SK-N-MC (cell line): ENCODE results near the gene AFF3.

Source experiments
- DNase-seq: peaks from one replicate; pipeline ENCODE4 v3.0.0-alpha.2; 2011; ENCODE audit warnings: low read depth, low spot score
- H3K27ac ChIP-seq: fragments of 200-600 bp; sonication (generic); 2 replicates; pipeline ENCODE4 v1.5.1; 2016; ENCODE audit warnings: mixed run types
- H3K36me3 ChIP-seq: fragments of 200-600 bp; sonication (generic); 2 replicates; pipeline ENCODE4 v1.6.1; 2017; ENCODE audit warnings: antibody characterized with exemption, low read length, mixed read lengths; ENCODE audit not compliant: insufficient read depth
- H3K4me3 ChIP-seq: fragments of 200-600 bp; sonication (generic); 2 replicates; pipeline ENCODE4 v1.5.1; 2016
- H3K9ac ChIP-seq: fragments of 200-600 bp; sonication (generic); 2 replicates; pipeline ENCODE4 v1.8.0; 2017; ENCODE audit warnings: mixed run types, mixed read lengths; ENCODE audit not compliant: insufficient read length
- H3K9me3 ChIP-seq: fragments of 200-600 bp; sonication (generic); 2 replicates; pipeline ENCODE4 v1.6.1; 2017; ENCODE audit warnings: low read depth, mild to moderate bottlenecking, antibody characterized with exemption, low read length, moderate library complexity, mixed read lengths
- EZH2 ChIP-seq: fragments of 200-600 bp; sonication (generic); IDR thresholded peaks from one replicate; pipeline ENCODE4 v1.6.1; 2017; ENCODE audit warnings: antibody characterized with exemption
- FOXP2 ChIP-seq: optimal IDR thresholded peaks from 2 replicates; pipeline ENCODE3; 2011; ENCODE audit warnings: mild to moderate bottlenecking, moderate library complexity; ENCODE audit not compliant: insufficient read depth; ENCODE audit errors: extremely low read length, control extremely low read depth
- POLR2AphosphoS5 ChIP-seq: IDR thresholded peaks from 2 replicates; pipeline ENCODE4 v1.6.1; 2012; ENCODE audit warnings: mild to moderate bottlenecking, low read depth, low read length, borderline replicate concordance

AFF3 gene

DNA sequence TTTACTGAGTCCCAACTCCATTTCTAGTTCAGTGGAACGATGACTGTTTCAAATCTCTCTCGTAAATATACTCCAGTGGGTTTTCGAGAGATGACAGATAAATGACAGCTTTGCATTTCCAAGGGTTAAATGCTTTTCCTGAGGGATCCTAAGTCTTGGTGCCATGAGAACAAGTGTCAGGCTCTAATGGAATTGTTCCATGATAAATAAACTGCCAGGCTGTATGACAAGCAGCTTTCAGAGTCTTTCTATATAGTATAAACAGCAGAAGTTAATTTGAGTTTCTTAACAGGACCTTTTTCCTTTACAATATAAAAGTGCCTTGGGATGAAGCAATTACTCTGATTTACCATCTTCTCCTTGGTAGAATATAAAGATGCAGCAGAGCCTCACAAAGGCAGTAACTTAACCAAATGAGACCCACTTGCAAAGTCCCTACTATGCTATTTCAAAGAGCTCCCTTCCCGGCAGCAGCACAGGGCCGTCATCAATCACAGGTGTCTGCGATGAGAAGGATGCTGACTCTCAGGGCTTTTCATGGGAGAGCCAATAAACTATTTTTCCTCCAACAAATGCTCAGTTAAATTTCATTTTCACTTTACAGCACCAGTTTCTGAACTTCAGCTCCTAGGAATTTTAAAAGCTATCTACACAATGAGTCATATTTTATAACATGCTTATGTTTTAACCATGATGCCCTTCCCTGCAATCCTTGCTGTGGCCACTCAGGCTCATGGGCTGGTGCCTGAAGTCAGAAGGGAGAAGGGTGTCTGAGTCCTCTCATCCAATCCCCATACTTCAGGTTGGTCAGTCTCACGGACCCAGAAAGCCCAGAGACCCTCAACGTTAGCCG is 123.8 kb downstream of the AFF3 start:
- Histone ChIP-seq H3K9ac (no peak overlapping the region), H3K9me3 (no peaks in the 10 kb centered on the region), H3K36me3 (no peaks in the 10 kb centered on the region), H3K27ac (no peak overlapping the region), H3K4me3 (no peak overlapping the region)
- TF ChIP-seq EZH2 (no peak), FOXP2 (no peak), POLR2AphosphoS5 (no peak)
- DNase-seq = no peak

- no peaks in the 10 kb centered on the region for H3K36me3 ChIP-seq
- no peak for DNase-seq
- no peak overlapping the region for H3K27ac ChIP-seq
- TF ChIP-seq POLR2AphosphoS5 (no peak), EZH2 (no peak), FOXP2 (no peak)
- H3K9ac ChIP-seq = no peak overlapping the region
- H3K4me3 ChIP-seq = no peak overlapping the region
- no peaks in the 10 kb centered on the region for H3K9me3 ChIP-seq
Measured at GRCh38 chr2:100017633-100018032, 124.8 kb downstream of the AFF3 start.

GRCh38 chr2:100016756-100017155 is 125.6 kb downstream of the AFF3 start:
- TF ChIP-seq EZH2 (no peak), FOXP2 (no peak), POLR2AphosphoS5 (no peak)
- H3K36me3 ChIP-seq = no peaks in the 10 kb centered on the region
- no peaks in the 10 kb centered on the region for H3K9me3 ChIP-seq
- H3K9ac ChIP-seq = no peak overlapping the region
- H3K27ac ChIP-seq = no peak overlapping the region
- no peak for DNase-seq
- H3K4me3 ChIP-seq = no peak overlapping the region

DNA sequence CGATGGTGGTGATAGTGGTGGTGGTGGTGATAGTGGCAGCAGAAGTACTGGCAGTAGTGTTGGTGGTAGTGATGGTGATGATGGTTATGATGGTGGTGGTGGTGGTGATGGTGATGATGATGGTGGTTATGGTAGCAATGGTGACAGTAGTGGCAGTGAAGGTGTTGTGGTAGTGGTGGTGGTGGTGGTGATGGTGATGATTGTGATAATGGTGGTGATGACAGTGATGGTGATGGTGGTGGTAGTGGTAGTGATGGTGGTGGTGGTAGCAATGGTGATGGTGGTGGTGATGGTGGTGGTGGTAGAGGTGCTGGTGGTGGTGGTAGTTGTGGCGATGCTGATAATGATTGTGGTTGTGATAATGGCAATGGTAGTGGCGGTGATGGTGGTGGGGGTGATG is 126.5 kb downstream of the AFF3 start:
- no peak for TF ChIP-seq FOXP2
- no peak for TF ChIP-seq POLR2AphosphoS5
- TF ChIP-seq EZH2 = no peak
- Histone ChIP-seq H3K4me3 (no peak overlapping the region), H3K27ac (no peak overlapping the region), H3K9me3 (no peaks in the 10 kb centered on the region), H3K9ac (no peak overlapping the region), H3K36me3 (no peaks in the 10 kb centered on the region)
- DNase-seq = no peak

- Histone ChIP-seq H3K27ac (no peak overlapping the region), H3K9ac (no peak overlapping the region), H3K4me3 (no peak overlapping the region), H3K36me3 (no peaks in the 10 kb centered on the region), H3K9me3 (no peaks in the 10 kb centered on the region)
- no peak for DNase-seq
- TF ChIP-seq POLR2AphosphoS5 = no peak
- no peak for TF ChIP-seq FOXP2
- TF ChIP-seq EZH2 = no peak
Measured at GRCh38 chr2:100013892-100014677, 128.3 kb downstream of the AFF3 start.

GRCh38 chr2:100012561-100012960 is 129.8 kb downstream of the AFF3 start:
- no peak overlapping the region for H3K4me3 ChIP-seq
- no peak overlapping the region for H3K27ac ChIP-seq
- no peak overlapping the region for H3K9ac ChIP-seq
- TF ChIP-seq EZH2 (no peak), POLR2AphosphoS5 (no peak), FOXP2 (no peak)
- no peak for DNase-seq
- no peaks in the 10 kb centered on the region for H3K36me3 ChIP-seq
- H3K9me3 ChIP-seq = no peaks in the 10 kb centered on the region

GRCh38 chr2:100011272-100011731 is 131.1 kb downstream of the AFF3 start:
- H3K4me3 ChIP-seq = no peak overlapping the region
- no peak overlapping the region for H3K27ac ChIP-seq
- H3K36me3 ChIP-seq = no peaks in the 10 kb centered on the region
- no peak for DNase-seq
- TF ChIP-seq FOXP2 (no peak), EZH2 (no peak), POLR2AphosphoS5 (no peak)
- no peak overlapping the region for H3K9ac ChIP-seq
- no peaks in the 10 kb centered on the region for H3K9me3 ChIP-seq

DNA sequence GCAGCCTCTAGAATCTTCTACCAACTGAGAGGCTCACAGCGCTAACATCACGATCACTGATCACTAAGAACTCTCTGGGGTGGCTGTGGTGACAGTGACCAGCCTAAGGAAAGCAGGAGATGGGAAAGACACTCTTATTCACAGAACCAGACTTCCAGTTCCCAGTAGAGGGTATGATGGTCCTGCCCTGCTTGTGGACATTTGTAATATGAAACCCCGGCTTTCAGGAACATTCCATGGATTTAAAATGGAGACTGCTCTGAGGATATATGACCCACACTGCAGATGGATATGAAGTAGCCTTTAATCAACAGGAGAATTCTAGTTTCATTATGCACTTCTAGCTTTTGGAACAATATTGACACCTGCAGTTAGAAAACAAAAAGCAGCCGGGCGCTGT is 131.8 kb downstream of the AFF3 start:
- no peak overlapping the region for H3K27ac ChIP-seq
- TF ChIP-seq FOXP2 (no peak), POLR2AphosphoS5 (no peak), EZH2 (no peak)
- no peaks in the 10 kb centered on the region for H3K36me3 ChIP-seq
- H3K9ac ChIP-seq = no peak overlapping the region
- no peaks in the 10 kb centered on the region for H3K9me3 ChIP-seq
- no peak overlapping the region for H3K4me3 ChIP-seq
- DNase-seq = no peak
